WTC11 (cell line): ENCODE results near the gene HDAC6. TPM values are rescaled to one million over a fixed set of nuclear protein-coding genes. Genes with fewer than 3 reads are reported as not detected.

Experiments used
- ATAC-seq: fragments of 200-7000 bp; cut with Tn5 transposase; 2 replicates; pipeline ENCODE4 v1.10.0; 2021; ENCODE audit warnings: mild to moderate bottlenecking, moderate library complexity
- CTCF ChIA-PET: fragments of 300-600 bp; sonication (Branson Sonifier 250); formaldehyde crosslinking; loops from one replicate; lab custom pipeline; 2021; ENCODE audit warnings: antibody characterized with exemption; lab: Charles Lee
- POLR2A ChIA-PET: fragments of 350-600 bp; sonication (Branson Sonifier 250); formaldehyde crosslinking; loops from one replicate; lab custom pipeline; 2021; ENCODE audit warnings: antibody characterized with exemption; lab: Charles Lee
- DNase-seq: peaks from one replicate; pipeline ENCODE4 v3.0.0; 2021; ENCODE audit warnings: low spot score
- H3K27ac Mint-ChIP-seq: 2 replicates; pipeline ENCODE4 v1.8.0; 2021; ENCODE audit warnings: mixed read lengths
- H3K27me3 Mint-ChIP-seq: 2 replicates; pipeline ENCODE4 v1.8.0; 2021; ENCODE audit warnings: low read depth, mild to moderate bottlenecking, moderate library complexity, mixed read lengths
- H3K36me3 Mint-ChIP-seq: 2 replicates; pipeline ENCODE4 v1.8.0; 2021; ENCODE audit warnings: mixed read lengths
- H3K4me1 Mint-ChIP-seq: 2 replicates; pipeline ENCODE4 v1.8.0; 2022; ENCODE audit warnings: mixed read lengths
- H3K4me3 Mint-ChIP-seq: 2 replicates; pipeline ENCODE4 v1.8.0; 2021; ENCODE audit warnings: mild to moderate bottlenecking, moderate library complexity, mixed read lengths
- H3K9me3 Mint-ChIP-seq: 2 replicates; pipeline ENCODE4 v1.8.0; 2021; ENCODE audit warnings: mixed read lengths
- CREB1 ChIP-seq: sonication (generic); formaldehyde crosslinking; IDR thresholded peaks from 2 replicates; pipeline ENCODE4 v1.8.0; 2023; ENCODE audit warnings: mild to moderate bottlenecking, missing genetic modification reagents
- ESRRA ChIP-seq: sonication (generic); formaldehyde crosslinking; IDR thresholded peaks from 2 replicates; pipeline ENCODE4 v1.8.1; 2022; ENCODE audit warnings: mild to moderate bottlenecking, missing genetic modification reagents, borderline replicate concordance
- GRHL2 ChIP-seq: fragments of 250-450 bp; sonication (Bioruptor Pico); IDR thresholded peaks from 2 replicates; pipeline ENCODE4 v1.8.0; 2022; ENCODE audit warnings: mild to moderate bottlenecking, moderate library complexity; ENCODE audit not compliant: insufficient replicate concordance, severe bottlenecking
- HMGA2 ChIP-seq: fragments of 250-450 bp; sonication (Bioruptor Pico); IDR thresholded peaks from 2 replicates; pipeline ENCODE4 v1.4.0; 2021; ENCODE audit warnings: mild to moderate bottlenecking, moderate library complexity
- HMGXB4 ChIP-seq: sonication (generic); formaldehyde crosslinking; IDR thresholded peaks from 2 replicates; pipeline ENCODE4 v1.8.1; 2023; ENCODE audit warnings: mild to moderate bottlenecking, moderate library complexity, missing genetic modification reagents
- IRF2 ChIP-seq: sonication (generic); formaldehyde crosslinking; IDR thresholded peaks from 2 replicates; pipeline ENCODE4 v1.8.0; 2022; ENCODE audit warnings: low read depth, missing genetic modification reagents, borderline replicate concordance
- JAZF1 ChIP-seq: fragments of 250-450 bp; sonication (Bioruptor Pico); IDR thresholded peaks from 2 replicates; pipeline ENCODE4 v1.9.0; 2021; ENCODE audit warnings: moderate library complexity, mild to moderate bottlenecking, inconsistent platforms
- MXD4 ChIP-seq: fragments of 250-450 bp; sonication (Bioruptor Pico); IDR thresholded peaks from 2 replicates; pipeline ENCODE4 v1.8.0; 2021; ENCODE audit warnings: mild to moderate bottlenecking, moderate library complexity, borderline replicate concordance
- NR3C1 ChIP-seq: sonication (generic); formaldehyde crosslinking; conservative IDR thresholded peaks from 2 replicates; pipeline ENCODE4 v1.8.1; 2023; ENCODE audit warnings: low read depth, mild to moderate bottlenecking, missing genetic modification reagents
- TP53 ChIP-seq: sonication (generic); formaldehyde crosslinking; IDR thresholded peaks from 2 replicates; pipeline ENCODE4 v1.8.1; 2023; ENCODE audit warnings: mild to moderate bottlenecking, missing genetic modification reagents
- ZNF219 ChIP-seq: sonication (generic); formaldehyde crosslinking; IDR thresholded peaks from 2 replicates; pipeline ENCODE4 v1.8.0; 2023; ENCODE audit warnings: missing genetic modification reagents, mild to moderate bottlenecking, borderline replicate concordance
- ZNF396 ChIP-seq: fragments of 250-450 bp; sonication (Bioruptor Pico); IDR thresholded peaks from 2 replicates; pipeline ENCODE4 v1.8.0; 2021; ENCODE audit warnings: mild to moderate bottlenecking, moderate library complexity, borderline replicate concordance
- ZNF416 ChIP-seq: fragments of 250-450 bp; sonication (Bioruptor Pico); IDR thresholded peaks from 2 replicates; pipeline ENCODE4 v1.9.0; 2021; ENCODE audit warnings: mild to moderate bottlenecking, inconsistent platforms
- ZNF532 ChIP-seq: fragments of 250-450 bp; sonication (Bioruptor Pico); IDR thresholded peaks from 2 replicates; pipeline ENCODE4 v1.9.0; 2021; ENCODE audit warnings: mild to moderate bottlenecking, borderline replicate concordance
- ZSCAN18 ChIP-seq: fragments of 250-450 bp; sonication (Bioruptor Pico); IDR thresholded peaks from 2 replicates; pipeline ENCODE4 v2.1.2; 2022; ENCODE audit warnings: mild to moderate bottlenecking, moderate library complexity
- total RNA-seq: library from RNA; stranded (reverse); gene quantifications from 3 replicates; pipeline ENCODE4 v1.2.3, GENCODE V29; 2021
- TF ChIP-seq, protein P1 (sequence below): sonication (generic); formaldehyde crosslinking; IDR thresholded peaks from 2 replicates; pipeline ENCODE4 v1.8.1; 2022; ENCODE audit warnings: missing genetic modification reagents, borderline replicate concordance
- TF ChIP-seq, protein P2 (sequence below): sonication (generic); formaldehyde crosslinking; IDR thresholded peaks from 2 replicates; pipeline ENCODE4 v1.8.1; 2022; ENCODE audit warnings: mild to moderate bottlenecking, moderate library complexity, missing genetic modification reagents
- TF ChIP-seq, protein P3 (sequence below): fragments of 250-450 bp; sonication (Bioruptor Pico); conservative IDR thresholded peaks from 2 replicates; pipeline ENCODE4 v1.9.0; 2021; ENCODE audit warnings: mild to moderate bottlenecking

Gene HDAC6
- total RNA-seq, 1 experiment from 2014 or later = 58.5 TPM

- Mint-ChIP-seq H3K36me3 (no peaks in the 10 kb centered on the region), H3K4me3 (0 out of 2 replicates have a peak within 1 kb of the TSS, but pooled peaks have one; percentile 28), H3K9me3 (no peaks in the 10 kb centered on the region), H3K4me1 (peaks cover 8% of the 10 kb centered on the region), H3K27me3 (no peaks in the 10 kb centered on the region), H3K27ac (peak within 1 kb of the TSS; percentile 95)
- ChIA-PET POLR2A (no interaction called here), CTCF (interaction anchor here (0.6 to 1.0 kb wide), 3 partner anchors 86 to 281 kb away, joined by 3 read pairs; partner anchors contain the start of genes PQBP1 and TFE3)
- ATAC-seq = peak; percentile 100
- TF ChIP-seq, protein P1, sequence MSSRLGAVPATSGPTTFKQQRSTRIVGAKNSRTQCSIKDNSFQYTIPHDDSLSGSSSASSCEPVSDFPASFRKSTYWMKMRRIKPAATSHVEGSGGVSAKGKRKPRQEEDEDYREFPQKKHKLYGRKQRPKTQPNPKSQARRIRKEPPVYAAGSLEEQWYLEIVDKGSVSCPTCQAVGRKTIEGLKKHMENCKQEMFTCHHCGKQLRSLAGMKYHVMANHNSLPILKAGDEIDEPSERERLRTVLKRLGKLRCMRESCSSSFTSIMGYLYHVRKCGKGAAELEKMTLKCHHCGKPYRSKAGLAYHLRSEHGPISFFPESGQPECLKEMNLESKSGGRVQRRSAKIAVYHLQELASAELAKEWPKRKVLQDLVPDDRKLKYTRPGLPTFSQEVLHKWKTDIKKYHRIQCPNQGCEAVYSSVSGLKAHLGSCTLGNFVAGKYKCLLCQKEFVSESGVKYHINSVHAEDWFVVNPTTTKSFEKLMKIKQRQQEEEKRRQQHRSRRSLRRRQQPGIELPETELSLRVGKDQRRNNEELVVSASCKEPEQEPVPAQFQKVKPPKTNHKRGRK (CRISPR knock-in tag) = no peak
- no peak for TF ChIP-seq ZNF416
- TF ChIP-seq TP53 = no peak
- no peak for TF ChIP-seq MXD4 (CRISPR knock-in tag)
- TF ChIP-seq ZNF396 = no peak
- no peak for TF ChIP-seq JAZF1
- TF ChIP-seq ESRRA (CRISPR knock-in tag) = no peak
- DNase-seq = peak; percentile 76
Measured at GRCh38 chrX:48761674-48762471, 40.0 kb upstream of the HDAC6 start, which contains the start of gene GLOD5. GLOD5 (plus strand) TSS chrX:48761747; CDS start chrX:48761791, 44 bp downstream.

DNA sequence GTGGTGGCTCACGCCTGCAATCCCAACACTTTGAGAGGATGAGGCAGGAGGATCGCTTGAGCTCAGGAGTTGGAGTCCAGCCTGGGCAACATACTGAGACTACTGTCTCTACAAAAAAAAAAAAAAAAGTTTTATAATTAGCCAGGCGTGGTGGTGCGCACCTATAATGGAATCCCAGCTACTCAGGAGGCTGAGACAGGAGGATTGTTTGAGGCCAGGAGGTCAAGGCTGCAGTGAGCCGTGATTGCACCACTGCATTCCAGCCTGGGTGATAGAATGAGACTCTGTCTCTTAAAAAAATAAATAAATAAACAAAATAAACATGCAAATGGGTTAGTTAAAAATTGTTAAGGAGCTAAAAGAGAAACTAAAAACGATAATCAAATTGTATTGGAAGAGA is 32.6 kb upstream of the HDAC6 start:
- Mint-ChIP-seq H3K4me1 (no peaks in the 10 kb centered on the region), H3K4me3 (no peak overlapping the region), H3K27me3 (no peaks in the 10 kb centered on the region), H3K27ac (no peak overlapping the region), H3K9me3 (no peaks in the 10 kb centered on the region), H3K36me3 (no peaks in the 10 kb centered on the region)
- DNase-seq = no peak
- no peak for ATAC-seq
- TF ChIP-seq CREB1 (CRISPR knock-in tag) (no peak), HMGXB4 (CRISPR knock-in tag) (no peak), GRHL2 (CRISPR knock-in tag) (no peak)
- TF ChIP-seq, all 79 proteins: peak for 0
- POLR2A ChIA-PET = no interaction called here
- CTCF ChIA-PET = no interaction called here

DNA sequence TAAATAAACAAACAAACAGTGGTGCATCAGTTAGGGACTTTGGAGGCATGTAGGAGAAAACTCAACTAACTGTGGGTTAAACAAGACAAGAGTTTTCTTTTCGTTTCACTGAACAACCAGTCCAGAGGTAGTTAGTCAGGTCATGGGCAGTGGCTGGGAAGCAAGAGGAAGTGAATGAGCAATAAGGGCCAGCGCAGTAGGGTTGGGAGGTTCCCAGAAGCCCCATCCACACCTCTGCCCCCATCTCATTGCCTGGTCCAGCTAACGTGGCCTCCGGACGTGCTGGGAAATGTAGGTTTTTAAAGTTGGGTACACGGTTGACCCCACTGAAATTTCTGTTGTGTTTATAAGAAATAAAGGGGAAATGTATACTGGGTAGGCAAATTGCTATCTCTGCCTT is 31.6 kb upstream of the HDAC6 start:
- Mint-ChIP-seq H3K4me1 (no peaks in the 10 kb centered on the region), H3K4me3 (no peak overlapping the region), H3K27ac (no peak overlapping the region), H3K9me3 (no peaks in the 10 kb centered on the region), H3K27me3 (no peaks in the 10 kb centered on the region; the same call in 1 of the 2 replicates), H3K36me3 (no peaks in the 10 kb centered on the region)
- ChIA-PET POLR2A (no interaction called here), CTCF (no interaction called here)
- ATAC-seq (no peak), DNase-seq (no peak)
- no peak for TF ChIP-seq HMGA2
- TF ChIP-seq, protein P2, sequence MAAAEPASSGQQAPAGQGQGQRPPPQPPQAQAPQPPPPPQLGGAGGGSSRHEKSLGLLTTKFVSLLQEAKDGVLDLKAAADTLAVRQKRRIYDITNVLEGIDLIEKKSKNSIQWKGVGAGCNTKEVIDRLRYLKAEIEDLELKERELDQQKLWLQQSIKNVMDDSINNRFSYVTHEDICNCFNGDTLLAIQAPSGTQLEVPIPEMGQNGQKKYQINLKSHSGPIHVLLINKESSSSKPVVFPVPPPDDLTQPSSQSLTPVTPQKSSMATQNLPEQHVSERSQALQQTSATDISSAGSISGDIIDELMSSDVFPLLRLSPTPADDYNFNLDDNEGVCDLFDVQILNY (CRISPR knock-in tag) = no peak
- no peak for TF ChIP-seq ZNF219 (CRISPR knock-in tag)
- TF ChIP-seq NR3C1 (CRISPR knock-in tag) = no peak
- no peak for TF ChIP-seq ZNF532 (CRISPR knock-in tag)
- TF ChIP-seq JAZF1 = no peak
- TF ChIP-seq ZSCAN18 (CRISPR knock-in tag) = no peak
- TF ChIP-seq, protein P3, sequence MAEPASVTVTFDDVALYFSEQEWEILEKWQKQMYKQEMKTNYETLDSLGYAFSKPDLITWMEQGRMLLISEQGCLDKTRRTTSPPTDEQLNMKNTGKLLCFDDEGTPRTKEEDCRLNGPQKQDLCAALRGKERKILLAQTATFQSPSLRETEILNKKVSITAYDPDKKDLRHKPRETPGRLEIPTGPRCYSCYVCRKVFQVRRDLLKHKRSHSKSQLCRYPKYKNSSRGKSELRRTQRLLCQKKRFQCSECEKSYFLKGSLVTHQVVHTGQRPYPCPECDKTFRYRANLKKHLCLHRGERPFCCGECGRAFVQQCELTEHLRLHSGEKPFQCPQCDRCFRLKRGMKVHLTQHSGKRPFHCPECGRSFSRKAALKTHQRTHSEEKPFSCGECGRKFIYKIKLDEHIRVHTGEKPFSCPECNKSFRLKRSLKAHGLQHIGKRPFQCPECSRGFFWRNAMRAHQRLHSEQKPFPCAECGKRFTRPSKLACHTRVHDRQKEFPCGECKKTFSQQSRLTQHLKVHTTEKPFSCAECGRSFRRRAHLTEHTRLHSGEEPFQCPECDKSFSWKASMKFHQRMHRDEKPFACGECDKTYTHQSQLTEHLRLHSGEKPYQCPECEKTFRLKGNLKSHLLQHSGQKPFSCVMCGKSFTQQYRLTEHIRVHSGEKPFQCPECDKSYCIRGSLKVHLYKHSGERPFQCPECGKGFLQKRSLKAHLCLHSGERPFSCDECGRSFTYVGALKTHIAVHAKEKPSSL (CRISPR knock-in tag) = no peak
- no peak for TF ChIP-seq IRF2 (CRISPR knock-in tag)
